VCaP (cell line): ENCODE data around the gene PACRG.

Source experiments
- H3K27ac ChIP-seq: fragments of 450-650 bp; 2 replicates; pipeline ENCODE4 v1.5.1; 2017
- CTCF ChIP-seq: fragments of 450-650 bp; conservative IDR thresholded peaks from 2 replicates; pipeline ENCODE4 v1.5.1; 2017; ENCODE audit warnings: mild to moderate bottlenecking, moderate library complexity

The PACRG gene

GRCh38 chr6:162862941-162863340 is 135.2 kb downstream of the PACRG start:
- H3K27ac ChIP-seq: peak overlapping the region; percentile 44
- no peak for TF ChIP-seq CTCF

- H3K27ac ChIP-seq: no peak overlapping the region
- no peak for TF ChIP-seq CTCF
Observed at GRCh38 chr6:162863821-162864220, 136.0 kb downstream of the PACRG start.

GRCh38 chr6:162864911-162865310 is 137.1 kb downstream of the PACRG start:
- H3K27ac ChIP-seq: no peak overlapping the region
- no peak for TF ChIP-seq CTCF

GRCh38 chr6:162866656-162867055 is 138.9 kb downstream of the PACRG start:
- TF ChIP-seq CTCF: no peak

GRCh38 chr6:162868397-162868796 is 140.6 kb downstream of the PACRG start:
- no peak for TF ChIP-seq CTCF
- H3K27ac ChIP-seq: no peak overlapping the region

More at GRCh38 chr6:162866656-162867055, 138.9 kb downstream of the PACRG start:
- no peak overlapping the region for H3K27ac ChIP-seq

GRCh38 chr6:162871966-162872365 is 144.2 kb downstream of the PACRG start:
- TF ChIP-seq CTCF: no peak
- H3K27ac ChIP-seq: no peak overlapping the region

- H3K27ac ChIP-seq: no peak overlapping the region
- TF ChIP-seq CTCF: no peak
Observed at GRCh38 chr6:162873537-162873936, 145.8 kb downstream of the PACRG start.

GRCh38 chr6:162875070-162875469 is 147.3 kb downstream of the PACRG start:
- no peak for TF ChIP-seq CTCF
- no peak overlapping the region for H3K27ac ChIP-seq
